Inflammatory macrophage treated with lipopolysaccharide for 1 hour (primary cell): Measurements from ENCODE around the gene DLG2.

Experiments
- DNase-seq, 2 donors: peaks; one replicate each; pipeline ENCODE4 v3.0.0-alpha.2; 2020 to 2022

The DLG2 gene

DNA sequence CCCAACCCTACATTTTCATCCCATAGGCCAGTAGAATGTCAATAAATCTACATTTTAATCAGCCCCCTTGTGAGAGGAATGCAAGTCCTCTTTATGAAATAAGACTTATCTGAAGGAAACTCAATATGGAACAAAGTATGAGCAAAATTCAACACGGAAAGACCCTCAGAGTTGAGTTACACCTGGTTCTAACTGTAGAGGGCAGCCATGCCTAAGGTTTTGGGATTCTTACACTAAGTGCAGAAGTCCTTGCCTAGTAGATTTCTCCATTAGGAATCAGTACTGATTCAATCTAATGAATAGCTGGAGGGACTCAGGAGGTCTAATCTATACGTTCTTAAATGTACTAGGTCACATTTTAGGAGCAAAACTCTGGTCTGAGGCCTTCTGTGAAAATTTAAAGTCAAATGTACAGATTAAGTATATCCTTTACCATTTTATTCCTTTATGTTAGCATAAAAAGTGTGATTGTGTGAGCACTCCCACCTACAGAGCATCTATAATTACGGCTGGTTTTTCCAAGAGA is 904.5 kb downstream of the DLG2 start:
- DNase-seq, result no peak

DNA sequence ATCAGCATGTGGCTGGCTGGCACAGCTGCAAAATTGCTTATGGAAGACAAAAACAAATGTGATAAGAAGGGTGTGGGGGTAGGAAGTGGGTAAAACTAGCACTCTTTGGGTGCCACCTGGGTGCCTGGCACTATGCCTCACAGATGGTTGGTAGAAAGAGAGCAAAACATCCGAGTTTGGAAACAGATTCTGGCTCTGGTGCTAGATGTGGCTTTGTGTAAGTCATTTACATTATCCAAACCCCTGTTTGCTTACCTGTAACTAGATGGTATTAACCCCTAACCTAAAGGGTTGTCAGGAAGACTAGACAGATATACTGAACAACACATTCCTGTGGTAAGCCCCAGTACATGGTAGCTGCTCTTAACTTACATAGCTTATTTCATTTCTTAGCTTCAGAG is 905.6 kb downstream of the DLG2 start:
- no peak for DNase-seq

DNA sequence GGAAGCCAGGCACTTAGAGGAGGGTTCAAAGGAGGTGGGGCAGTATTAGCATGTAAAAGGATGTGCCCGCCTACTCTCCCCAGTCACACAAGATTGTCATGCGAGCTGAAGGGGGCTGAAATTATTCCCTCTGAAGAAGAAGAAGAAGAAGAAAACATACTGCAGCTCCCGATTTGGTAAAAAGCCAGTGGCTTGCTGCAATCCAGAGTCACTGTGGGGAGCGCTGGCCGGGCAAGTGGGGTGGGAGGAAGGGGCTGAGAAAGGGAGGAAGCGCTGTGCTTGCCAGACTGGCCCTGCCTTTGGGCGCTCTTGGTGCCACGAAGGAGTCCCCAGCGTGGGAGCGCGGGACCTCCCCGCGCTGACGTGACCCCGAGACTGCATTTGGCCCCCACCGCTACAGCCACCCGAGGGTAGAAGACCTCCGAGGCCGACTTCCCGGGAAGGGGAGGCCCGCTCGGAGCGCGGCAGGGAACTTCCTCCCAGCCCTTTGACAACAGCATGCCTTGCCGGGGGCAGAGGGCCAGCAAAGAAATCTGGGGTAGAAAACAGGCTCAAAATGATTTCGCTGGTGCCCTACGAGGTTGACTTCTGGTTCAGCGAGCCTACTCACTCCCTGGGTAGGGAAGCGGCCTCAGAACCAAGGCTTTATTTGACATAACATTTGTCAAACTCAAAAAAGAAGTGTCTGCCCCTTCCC is 906.3 kb downstream of the DLG2 start:
- DNase-seq, result peak; percentile 18 to 25

DNA sequence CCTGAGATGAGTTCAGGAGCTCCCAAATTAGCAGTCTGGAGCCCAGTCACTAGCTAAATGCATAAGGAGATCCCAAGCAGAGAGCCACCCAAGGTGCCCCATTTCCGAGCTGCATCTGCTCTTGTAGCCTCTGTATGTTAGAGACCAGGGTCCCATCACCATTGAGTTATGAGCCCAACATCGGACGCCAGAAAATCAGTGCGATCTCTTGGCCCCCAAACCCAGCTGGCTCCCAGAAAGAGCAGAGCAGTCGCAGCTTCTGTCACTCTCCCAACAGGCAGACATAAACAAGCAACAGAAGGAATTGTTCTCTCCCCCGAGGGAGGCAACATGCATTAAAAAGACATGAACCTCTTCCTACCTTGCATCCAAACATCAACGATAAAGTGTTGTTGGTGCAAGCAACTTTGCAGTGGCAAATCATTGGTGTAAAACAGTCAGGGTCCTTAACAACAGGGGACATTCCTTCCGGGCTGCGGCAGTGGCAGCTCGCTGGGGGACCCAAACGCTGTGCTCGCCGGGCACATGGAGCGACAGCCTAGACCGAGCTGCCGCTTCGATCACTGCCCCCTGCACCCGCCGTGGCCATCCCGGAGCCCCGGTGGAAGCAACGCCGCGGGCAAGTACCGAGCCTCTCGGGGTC is 907.1 kb downstream of the DLG2 start:
- DNase-seq, result no peak

DNA sequence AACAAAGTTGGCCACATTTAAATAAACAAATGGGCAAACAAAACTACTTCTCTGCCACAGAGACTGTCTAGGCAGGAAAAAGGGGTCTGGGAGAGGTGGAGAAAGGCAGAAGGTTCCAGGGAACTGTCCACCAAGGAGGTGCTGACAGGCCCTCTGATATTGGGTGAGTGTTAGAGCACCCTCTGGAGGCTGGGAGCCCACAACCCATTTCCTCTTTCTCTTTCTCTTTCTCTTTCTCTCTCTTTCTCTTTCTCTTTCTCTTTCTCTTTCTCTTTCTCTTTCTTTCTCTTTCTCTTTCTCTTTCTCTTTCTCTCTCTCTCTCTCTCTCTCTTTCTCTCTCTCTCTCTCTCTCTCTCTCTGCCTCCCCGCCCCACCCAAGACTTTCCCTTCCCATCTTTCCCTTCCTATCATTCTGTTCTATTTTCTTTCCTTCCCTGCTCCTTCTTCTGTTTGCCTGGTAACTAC is 912.8 kb downstream of the DLG2 start:
- DNase-seq, result peak; percentile 57 to 58

GRCh38 chr11:84691830-84692229 is 935.3 kb downstream of the DLG2 start:
- DNase-seq, result no peak

GRCh38 chr11:84687433-84687832 is 939.7 kb downstream of the DLG2 start:
- DNase-seq, result no peak

DNA sequence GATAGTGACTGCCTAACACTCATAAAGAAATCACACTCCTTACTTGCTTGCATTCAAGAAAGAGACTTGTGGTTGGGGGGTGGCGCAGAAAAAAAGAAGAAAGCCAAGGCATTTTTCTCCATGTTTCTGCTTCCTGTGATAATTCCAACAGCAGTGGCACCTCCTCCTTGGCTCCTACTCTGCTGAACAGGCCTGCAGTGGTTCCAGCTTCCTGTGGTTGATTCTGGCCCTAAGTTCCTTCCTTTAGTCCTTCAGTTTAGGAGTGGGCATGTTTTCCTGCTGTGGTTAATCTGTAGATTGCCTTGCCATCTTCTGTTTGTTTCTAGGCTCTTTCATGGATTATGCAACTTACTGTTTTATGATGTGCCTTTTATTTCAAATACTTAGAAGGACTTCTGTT is 940.4 kb downstream of the DLG2 start:
- DNase-seq, result no peak

DNA sequence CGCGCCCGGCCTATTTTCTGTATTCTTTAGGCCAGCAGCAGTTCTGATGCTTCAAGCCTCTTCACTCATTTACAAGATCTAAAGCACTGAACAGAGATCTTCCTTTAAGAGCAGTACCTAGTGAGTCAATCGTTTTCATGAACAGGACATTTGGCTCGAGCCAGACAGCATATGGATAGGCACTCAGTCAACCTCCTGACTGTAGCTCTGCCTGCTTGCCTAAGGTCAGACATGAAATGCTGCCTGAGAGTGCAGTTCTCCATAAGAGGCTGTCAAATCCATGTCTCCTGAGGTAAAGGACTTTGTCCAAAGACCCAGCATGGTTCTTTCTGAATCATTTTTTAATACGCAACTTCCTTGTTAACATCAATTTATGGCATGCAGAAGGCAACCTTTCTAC is 941.2 kb downstream of the DLG2 start:
- DNase-seq, result no peak

DNA sequence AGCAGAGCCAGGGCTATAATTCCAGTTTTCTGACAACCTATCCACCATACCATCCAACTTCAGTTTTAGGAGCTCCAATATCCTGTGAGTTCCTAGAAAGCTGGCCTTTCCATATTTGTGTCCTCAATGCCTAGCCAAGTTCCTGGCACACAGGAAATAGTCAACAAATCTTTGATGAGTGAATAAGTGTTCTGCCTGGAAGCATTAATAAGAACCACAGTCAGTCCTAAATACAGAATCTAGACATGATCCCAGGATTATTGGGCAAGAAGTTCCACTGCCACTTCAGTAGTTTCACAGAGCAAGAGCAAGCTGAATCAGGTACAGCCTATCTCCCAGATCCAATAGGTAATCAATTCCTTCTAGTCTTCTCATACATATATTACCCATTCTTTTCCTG is 942.0 kb downstream of the DLG2 start:
- DNase-seq, result no peak

DNA sequence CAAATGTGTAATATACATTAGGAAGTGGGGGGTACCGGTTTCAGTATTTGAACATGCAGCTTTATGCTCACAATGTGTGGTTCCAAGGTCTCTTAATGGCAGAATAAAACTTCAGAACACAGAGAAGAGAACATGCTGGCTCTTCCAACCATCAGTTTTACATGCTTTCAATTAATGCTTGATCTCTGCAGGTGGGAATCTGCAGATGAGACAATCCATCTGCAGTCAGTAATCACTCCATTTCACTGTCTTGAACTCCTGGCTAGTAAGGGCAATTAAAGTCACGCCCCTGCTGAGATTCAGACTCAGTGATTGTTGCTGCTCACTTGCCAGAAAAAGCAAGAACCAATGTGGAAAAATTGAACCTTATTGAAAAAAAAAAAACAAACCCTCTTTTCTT is 945.7 kb downstream of the DLG2 start:
- no peak for DNase-seq

- DNase-seq, result no peak
Observed at GRCh38 chr11:84675396-84676025, 951.6 kb downstream of the DLG2 start.

DNA sequence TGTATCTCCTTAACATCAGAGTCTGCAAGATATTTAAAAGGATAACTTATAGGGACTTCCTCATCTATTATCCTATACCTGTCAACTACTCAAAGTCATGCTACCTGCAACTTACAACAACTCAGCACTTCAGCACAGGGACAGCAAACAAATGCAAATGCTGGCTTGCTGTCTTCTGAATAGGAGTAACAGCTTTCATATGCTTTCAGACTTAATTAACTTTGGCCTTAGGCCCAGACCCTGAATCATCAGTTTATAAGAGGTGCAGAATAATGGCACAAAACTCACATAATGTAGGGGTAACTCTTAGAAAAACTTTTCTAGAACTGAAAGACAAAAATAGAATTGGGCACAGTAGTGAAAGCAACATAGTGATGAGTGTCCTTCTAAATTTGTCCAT is 953.4 kb downstream of the DLG2 start:
- DNase-seq, result no peak

DNA sequence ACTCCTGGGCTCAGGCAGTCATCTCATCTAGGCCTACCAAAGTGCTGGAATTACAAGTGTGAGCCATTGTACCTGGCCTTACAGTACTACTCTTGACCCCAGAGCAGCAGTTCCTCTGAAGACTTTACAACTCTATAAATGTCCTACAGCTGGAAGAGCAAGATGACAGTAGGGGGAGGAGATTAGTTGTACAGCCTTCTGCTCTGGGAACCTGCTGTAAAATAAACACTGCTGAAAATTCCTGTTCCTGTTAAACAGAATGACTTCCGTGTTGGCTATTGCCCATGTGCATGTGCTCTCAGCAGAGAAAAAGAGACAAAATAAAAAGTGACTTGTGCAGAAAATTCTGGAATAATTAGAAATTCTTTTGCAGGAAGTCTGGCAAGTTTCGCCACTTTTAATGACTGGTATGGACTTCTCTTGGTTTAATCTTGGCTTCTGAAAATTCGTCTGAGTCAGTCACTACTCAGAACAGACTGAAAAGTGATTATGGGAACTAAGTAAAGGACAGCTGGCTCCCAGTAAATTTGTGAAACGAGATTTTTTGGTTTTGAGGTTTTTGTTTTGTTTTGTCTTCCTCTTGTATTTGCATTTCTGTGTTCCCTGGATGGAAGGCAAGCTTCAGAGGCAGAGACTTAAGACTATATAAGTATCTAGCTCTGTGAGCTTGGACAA is 955.7 kb downstream of the DLG2 start:
- no peak for DNase-seq

GRCh38 chr11:84663731-84664130 is 963.4 kb downstream of the DLG2 start:
- no peak for DNase-seq

GRCh38 chr11:84660257-84660977 is 966.7 kb downstream of the DLG2 start:
- DNase-seq, result no peak

- no peak for DNase-seq
Observed at GRCh38 chr11:84655712-84656111, 971.4 kb downstream of the DLG2 start.

GRCh38 chr11:84648471-84648870 is 978.7 kb downstream of the DLG2 start:
- no peak for DNase-seq

DNA sequence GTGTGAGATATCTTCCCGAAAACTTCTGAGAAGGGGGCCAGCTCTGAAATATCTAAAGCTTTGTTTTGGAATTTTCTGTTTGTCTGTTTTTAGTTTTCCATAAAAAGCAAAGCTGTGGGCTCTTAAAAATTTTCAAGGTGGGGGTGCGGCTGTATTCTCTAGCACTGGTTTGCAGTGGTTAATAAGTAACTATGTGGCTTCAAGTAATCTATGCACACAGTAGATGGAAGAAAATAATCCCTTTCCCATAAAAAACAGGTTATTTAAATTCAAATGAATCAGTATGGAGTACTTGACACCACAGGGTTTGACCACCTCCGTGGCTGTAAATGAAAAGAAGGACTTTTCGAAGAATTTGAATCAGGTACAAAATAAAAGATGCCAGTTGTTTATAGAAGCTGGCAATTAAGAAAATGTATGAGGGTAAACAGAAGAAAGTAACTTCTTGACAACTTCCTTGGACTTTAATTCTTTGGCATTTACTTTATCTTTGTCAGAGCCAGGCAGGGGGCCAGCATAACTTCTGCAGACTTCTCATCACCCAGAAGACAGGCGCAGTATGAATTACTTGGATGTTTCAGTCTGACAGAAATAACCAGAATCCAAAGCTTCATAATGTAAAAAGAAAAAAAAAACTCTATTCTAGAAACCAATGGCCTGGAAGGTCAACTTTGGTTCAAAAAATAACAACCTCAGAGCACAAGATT is 981.0 kb downstream of the DLG2 start:
- no peak for DNase-seq

GRCh38 chr11:84642500-84642899 is 984.6 kb downstream of the DLG2 start:
- no peak for DNase-seq

DNA sequence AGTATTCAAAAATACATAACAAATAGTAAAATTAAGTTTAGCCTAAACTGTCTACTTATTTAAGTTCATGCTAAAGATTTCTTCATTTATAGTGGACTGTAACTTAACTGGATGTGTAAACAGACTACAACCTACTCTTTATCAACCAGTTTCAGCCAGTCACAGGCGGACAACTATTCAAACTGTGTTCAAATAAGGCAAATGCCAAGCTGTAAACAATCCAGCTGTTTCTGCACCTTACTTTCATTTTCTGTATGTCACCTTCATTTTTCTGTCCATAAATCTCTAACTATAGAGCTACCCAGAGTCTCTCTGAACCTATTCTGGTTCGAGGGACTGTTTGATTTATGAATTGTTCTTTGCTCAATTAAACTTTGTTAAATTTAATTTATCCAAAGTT is 992.8 kb downstream of the DLG2 start:
- no peak for DNase-seq
